Ovary (tissue), 3 donors: ENCODE results near the gene PRICKLE2.

ENCODE experiments used
- POLR2A ChIP-seq: fragments of 450-650 bp; IDR thresholded peaks from one replicate; pipeline ENCODE4 v1.6.1; 2017; ENCODE audit warnings: antibody characterized with exemption, mild to moderate bottlenecking, moderate library complexity
- TF ChIP-seq, protein P1 (sequence below), 3 donors: fragments of 450-650 bp in 2 of 3; fragments of 200-600 bp in 1 of 3; IDR thresholded peaks; one replicate each; pipeline versions ENCODE4 v1.5.1 to v1.8.0; 2016 to 2022; ENCODE audit warnings: antibody characterized with exemption in 3 of 3, mild to moderate bottlenecking in 1 of 3
- donor health status: DM: no; HTN: no; CAD: no.

DNA sequence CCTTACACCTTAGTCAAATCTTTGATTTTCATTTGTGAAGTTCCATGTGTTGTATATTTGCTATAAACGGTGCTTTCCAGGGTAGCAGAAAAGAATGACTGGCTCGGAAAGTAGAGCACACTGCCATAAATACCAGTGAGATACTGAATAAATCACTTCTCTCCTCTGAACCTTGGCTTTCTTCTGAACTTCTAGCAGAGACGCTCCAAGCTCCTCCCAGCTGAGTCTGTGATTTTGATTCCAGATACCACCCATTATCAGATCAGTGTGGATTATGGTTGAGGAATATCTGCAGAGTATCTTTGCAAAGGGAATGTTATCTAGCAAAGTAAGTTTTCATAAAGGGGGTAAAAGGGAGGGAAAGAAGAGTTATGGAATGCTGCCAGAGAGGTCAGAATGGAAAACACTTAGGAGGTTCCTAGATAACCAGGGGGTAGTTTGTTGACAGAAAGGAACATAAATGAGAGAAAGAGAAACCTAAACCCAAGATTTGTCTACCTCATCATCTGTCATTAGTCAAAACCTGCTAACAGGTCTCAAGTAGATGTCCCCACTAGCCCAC, 103.4 kb downstream of the PRICKLE2 start:
- TF ChIP-seq POLR2A, result no peak
- TF ChIP-seq, protein P1, sequence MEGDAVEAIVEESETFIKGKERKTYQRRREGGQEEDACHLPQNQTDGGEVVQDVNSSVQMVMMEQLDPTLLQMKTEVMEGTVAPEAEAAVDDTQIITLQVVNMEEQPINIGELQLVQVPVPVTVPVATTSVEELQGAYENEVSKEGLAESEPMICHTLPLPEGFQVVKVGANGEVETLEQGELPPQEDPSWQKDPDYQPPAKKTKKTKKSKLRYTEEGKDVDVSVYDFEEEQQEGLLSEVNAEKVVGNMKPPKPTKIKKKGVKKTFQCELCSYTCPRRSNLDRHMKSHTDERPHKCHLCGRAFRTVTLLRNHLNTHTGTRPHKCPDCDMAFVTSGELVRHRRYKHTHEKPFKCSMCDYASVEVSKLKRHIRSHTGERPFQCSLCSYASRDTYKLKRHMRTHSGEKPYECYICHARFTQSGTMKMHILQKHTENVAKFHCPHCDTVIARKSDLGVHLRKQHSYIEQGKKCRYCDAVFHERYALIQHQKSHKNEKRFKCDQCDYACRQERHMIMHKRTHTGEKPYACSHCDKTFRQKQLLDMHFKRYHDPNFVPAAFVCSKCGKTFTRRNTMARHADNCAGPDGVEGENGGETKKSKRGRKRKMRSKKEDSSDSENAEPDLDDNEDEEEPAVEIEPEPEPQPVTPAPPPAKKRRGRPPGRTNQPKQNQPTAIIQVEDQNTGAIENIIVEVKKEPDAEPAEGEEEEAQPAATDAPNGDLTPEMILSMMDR (IDR thresholded peaks at IDR 0.05), result no peak
